GM19328 (cell line): ENCODE data around the gene BARHL1.
"Not testable (repeated sequence)": the region's sequence is repeated elsewhere in the genome, so short reads cannot be mapped to it uniquely, and the experiment has no call there.

Source experiments
- ATAC-seq: cut with Tn5 transposase; IDR thresholded peaks from one replicate; pipeline ENCODE4 v1.9.1; 2021; ENCODE audit warnings: mild to moderate bottlenecking, moderate library complexity; ENCODE audit not compliant: unreplicated experiment

The BARHL1 gene

GRCh38 chr9:132556235-132556634, 26.2 kb upstream of the BARHL1 start:
- ATAC-seq: no peak

GRCh38 chr9:132556714-132557113, 25.7 kb upstream of the BARHL1 start:
- ATAC-seq: no peak

- ATAC-seq: no peak
Observed at GRCh38 chr9:132557159-132557558, 25.2 kb upstream of the BARHL1 start.

- no peak for ATAC-seq
Observed at GRCh38 chr9:132559711-132560110, 22.7 kb upstream of the BARHL1 start.

- ATAC-seq: no peak
Observed at GRCh38 chr9:132560616-132561202, 21.7 kb upstream of the BARHL1 start.

GRCh38 chr9:132562306-132562573, 20.2 kb upstream of the BARHL1 start:
- ATAC-seq: no peak

- no peak for ATAC-seq
Observed at GRCh38 chr9:132564526-132564925, 17.9 kb upstream of the BARHL1 start.

- ATAC-seq: not testable (repeated sequence)
Observed at GRCh38 chr9:132568787-132569186, 13.6 kb upstream of the BARHL1 start.

- no peak for ATAC-seq
Observed at GRCh38 chr9:132571806-132572600, 10.4 kb upstream of the BARHL1 start.

- ATAC-seq: no peak
Observed at GRCh38 chr9:132572921-132573320, 9.5 kb upstream of the BARHL1 start.

GRCh38 chr9:132575005-132575609, 7.3 kb upstream of the BARHL1 start:
- no peak for ATAC-seq

- ATAC-seq: no peak
Observed at GRCh38 chr9:132575811-132576210, 6.6 kb upstream of the BARHL1 start.

GRCh38 chr9:132577119-132577518, 5.3 kb upstream of the BARHL1 start:
- ATAC-seq: no peak

- no peak for ATAC-seq
Observed at GRCh38 chr9:132578367-132578932, 4.0 kb upstream of the BARHL1 start.

GRCh38 chr9:132579427-132579798, 3.0 kb upstream of the BARHL1 start:
- ATAC-seq: no peak

GRCh38 chr9:132582786-132583583, 579 bp downstream of the BARHL1 start:
- no peak for ATAC-seq

GRCh38 chr9:132583584-132584304, 1.3 kb downstream of the BARHL1 start:
- no peak for ATAC-seq

- no peak for ATAC-seq
Observed at GRCh38 chr9:132584601-132585560, 2.5 kb downstream of the BARHL1 start.

- no peak for ATAC-seq
Observed at GRCh38 chr9:132585954-132586829, 3.8 kb downstream of the BARHL1 start.
